Fibroblast of gingiva (primary cell): Measurements from ENCODE around the gene ZDHHC24.
"Not testable (repeated sequence)": the region's sequence is repeated elsewhere in the genome, so short reads cannot be mapped to it uniquely, and the experiment has no call there.

Experiments used
- DNase-seq: peaks from one replicate; pipeline ENCODE4 v3.0.0-alpha.2; 2011; ENCODE audit warnings: low read depth

Gene ZDHHC24

DNA sequence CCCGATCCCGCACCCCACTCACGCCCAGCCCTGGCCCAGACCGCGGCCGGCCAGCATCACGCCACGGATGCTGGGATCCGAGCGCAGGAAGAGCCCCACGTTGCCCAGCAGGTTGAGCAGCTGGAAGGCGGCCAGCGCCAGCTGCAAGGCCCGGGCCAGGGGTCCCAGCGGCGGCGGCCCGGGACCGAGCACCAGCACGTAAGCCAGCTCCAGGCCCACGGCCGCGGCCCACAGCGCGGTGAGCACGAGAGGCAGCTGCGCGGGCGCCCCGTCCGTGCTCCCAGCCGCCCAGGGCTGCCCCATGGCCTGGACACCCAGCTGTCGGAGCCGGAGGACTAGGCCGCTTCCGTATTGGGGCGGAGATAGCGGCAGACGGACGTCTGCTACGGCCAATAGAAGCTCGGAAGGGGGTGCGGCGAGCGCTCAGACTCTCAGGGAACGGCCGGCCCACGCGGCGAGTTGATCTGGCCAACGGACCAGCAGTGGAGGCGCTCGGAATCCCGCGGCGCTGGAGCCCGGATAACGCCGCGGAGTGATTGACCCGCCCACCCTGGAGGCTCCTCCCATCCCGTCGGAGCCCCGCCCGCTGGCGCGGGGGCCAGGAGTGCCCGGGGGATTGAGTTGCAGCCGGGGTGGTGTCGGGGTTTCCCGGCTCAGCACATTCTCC, at the start of gene ZDHHC24:
Gene ZDHHC24 (minus strand): TSS at position 348 of the 667 bp plus-strand sequence. CDS start 45 bp downstream, at position 303.
- DNase-seq, result peak; percentile 98

DNA sequence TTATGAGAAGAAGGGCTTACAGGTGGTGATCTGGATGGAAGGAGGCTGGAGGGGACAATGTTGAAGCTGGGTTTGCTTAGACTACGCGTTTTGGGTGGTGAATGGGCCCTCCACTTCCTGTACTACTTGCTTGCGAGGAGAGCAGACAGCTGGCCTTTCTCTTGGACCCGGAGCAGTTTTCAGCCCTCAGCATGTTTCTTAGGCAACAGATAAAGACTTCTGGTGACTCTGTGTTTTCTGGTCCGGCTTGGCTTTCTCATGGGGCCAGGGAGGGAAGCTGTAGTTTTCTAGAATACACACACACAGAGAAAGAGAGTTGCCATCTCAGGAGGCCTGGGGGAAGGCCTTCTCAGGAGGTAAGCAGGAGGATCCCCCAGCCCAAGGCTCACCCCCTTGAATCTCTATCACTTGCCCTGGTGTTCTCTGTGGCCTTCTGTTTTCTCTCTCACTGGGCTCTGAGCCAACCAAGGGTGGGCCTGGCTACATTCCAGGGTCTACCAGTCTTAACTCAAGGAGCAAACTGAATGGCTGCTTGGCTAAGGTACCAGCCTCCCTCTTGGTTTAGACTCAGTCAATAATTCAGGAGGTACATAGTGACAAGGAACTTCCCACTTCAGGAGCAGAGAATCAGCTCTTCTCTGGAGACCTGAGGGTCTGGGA, 49.5 kb upstream of the ZDHHC24 start:
- DNase-seq, result no peak

DNA sequence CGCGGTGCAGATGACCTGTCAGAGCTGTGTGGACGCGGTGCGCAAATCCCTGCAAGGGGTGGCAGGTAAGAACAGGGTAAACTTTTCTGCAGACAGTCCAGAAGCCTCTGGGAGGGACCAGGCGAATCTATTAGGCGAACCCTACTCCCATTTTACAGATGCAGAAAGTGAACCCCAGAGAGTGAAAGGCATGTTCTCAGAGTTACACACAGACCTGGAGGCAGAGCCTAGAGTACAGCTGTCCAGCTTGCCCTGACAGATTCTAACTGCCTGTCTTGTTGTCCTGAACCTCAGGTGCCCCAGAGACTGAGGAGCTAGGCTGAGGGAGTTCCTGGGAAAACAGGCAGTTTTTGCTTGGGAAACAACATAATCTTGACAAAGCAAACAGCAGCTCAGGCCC, 47.8 kb upstream of the ZDHHC24 start:
- DNase-seq, result no peak

DNA sequence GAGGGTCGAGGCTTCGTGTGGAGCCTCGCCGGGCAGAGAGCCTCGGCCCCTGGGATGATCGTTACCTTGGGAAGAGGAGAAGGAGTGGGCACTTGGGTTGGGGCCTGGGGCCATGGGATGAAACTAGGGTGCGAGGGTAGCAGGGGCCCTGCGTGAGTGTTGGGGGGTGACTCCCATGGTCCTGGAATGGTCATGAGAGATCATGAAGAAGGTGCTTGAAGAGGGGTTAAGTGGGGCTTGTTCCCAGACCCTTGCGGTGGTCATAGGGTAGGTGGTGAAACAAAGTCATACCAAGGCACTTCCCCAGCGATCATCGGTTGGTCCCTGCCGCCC, 47.4 kb upstream of the ZDHHC24 start:
- DNase-seq, result no peak

- DNase-seq, result peak; percentile 93
These were observed 46.8 kb upstream of the ZDHHC24 start, which contains the start of the genes CCDC87 and CCS for GRCh38 chr11:66592457-66593302. Gene CCDC87, minus strand, starts transcription at chr11:66593063. Its CDS starts 48 bp downstream, at chr11:66593015. Gene CCS, plus strand, starts transcription at chr11:66593185. Its CDS starts 77 bp downstream, at chr11:66593262.

DNA sequence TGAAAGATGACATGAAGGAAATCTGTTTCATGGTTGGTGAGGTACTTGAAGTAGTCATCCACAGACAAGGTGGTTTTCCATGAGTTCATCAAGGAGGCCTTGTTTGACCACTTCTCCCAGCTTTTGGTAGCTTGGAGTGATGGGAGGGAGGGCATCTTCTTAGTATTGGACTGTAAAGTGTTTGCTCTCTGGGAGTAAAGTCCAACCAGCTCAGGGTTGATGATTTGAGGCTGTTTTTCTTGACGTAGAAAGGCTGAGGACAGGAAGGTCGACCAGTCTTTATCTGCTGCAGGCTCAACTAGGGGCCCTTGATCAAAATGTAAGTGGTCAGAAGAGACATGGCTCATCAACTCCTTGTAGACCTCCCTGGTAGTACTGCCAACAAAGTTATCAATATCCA, 45.3 kb upstream of the ZDHHC24 start:
- no peak for DNase-seq

DNA sequence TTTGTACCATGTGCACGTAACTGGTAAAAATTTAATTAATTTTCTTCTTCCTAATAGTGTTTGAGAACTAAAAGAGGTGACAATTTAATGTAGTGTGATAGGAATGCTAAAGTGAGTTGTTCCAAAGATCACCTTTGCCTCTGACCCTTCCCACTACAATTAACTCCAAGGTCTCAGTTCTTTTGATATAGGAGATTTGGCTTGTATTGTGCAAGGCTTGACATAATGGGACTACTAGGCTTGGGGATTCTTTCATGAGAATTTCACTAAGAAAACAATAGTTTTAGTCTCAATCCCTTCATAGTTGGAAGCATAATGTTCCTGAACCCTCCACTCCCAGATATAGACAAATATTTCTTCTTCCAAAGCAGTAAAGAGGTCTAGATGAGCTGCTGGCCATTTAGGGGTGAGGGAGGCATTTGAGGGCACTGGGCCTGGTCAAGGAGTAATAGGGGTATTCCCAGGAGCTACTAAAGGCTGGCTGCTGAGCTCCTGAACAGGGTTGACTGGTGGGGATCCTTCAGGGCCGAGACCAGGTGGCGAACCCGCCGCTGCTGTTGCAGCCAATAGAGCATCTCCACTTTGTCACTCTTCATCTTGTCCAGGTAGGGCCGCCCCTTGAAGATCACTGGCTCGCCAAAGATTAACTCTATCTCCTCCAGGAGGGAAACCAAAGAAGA, 44.3 kb upstream of the ZDHHC24 start:
- no peak for DNase-seq

DNA sequence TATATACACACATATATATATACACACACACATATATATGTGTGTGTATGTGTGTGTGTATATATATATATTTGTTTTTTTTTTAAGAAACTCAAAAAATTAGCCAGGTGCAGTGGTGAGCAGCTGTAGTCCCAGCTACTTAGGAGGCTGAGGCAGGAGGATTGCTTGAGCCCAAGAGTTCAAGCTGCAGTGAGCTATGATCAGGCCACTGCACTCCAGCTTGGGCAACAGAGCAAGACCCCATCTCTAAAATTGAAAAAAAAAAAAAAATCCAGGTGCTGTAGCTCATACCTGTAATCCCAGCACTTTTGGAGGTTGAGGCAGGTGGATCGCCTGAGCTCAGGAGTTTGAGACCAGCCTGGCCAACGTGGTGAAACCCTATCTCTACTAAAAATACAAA, 43.5 kb upstream of the ZDHHC24 start:
- DNase-seq, result not testable (repeated sequence)

DNA sequence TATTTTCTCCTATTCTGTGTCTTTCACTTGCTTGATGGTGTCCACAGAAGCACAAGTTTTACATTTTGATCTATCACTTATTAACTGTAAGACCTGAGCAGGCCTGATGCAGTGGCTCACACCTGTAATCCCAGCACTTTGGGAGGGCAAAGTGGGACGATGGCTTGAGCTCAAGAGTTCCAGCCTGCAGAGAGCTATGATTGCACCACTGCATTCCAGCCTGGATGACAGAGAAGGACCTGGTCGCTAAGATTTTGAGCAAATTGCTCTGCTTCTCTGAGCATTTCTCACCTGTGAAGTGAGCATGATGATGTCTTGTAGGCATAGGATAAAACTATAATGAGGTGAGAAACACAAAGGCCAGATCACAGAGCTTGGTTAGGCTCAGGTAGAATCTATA, 40.3 kb upstream of the ZDHHC24 start:
- DNase-seq, result no peak

DNA sequence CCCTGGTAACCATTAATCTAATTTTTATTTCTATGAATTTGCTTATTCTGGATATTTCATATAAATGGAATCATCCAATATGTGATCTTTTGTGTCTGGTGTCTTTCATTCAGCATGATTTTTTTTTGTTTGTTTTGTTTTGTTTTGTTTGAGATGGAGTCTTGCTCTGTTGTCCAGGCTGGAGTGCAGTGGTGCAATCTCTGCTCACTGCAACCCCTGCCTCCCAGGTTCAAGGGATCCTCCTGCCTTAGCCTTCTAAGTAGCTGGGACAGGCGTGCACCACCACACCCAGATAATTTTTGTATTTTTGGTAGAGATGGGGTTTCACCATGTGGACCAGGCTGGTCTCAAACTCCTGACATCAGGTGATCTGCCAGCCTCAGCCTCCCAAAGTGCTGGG, 39.6 kb upstream of the ZDHHC24 start:
- not testable (repeated sequence) for DNase-seq

DNA sequence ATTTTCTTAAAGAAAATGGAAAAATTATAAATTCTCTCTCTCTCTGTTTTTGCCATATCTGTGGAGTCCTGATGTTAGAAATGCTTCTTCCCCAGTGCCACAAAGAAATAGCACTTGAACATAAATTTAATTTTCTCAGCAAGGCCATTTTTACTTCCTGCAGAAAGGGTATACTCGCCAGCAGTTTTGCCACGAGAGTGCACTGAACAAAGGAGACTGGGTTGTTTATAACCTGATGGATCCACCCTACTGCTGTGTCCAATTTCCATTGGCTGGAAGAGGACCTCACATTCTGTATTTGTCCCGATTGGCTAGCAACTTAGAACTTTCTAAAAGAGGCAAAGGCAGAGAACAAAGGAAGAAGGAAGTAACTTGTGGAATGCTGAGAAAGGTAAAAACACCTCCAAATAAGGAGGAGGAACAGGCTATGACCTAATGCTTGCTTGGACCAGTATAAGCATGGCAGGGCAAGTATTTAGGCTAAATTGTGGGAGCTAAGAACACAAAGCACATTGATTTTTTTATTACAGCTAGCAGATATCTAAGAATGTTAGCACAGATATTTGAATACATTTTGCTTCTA, 36.8 kb upstream of the ZDHHC24 start:
- DNase-seq, result not testable (repeated sequence)

GRCh38 chr11:66581261-66581660, 35.4 kb upstream of the ZDHHC24 start:
- DNase-seq, result no peak

DNA sequence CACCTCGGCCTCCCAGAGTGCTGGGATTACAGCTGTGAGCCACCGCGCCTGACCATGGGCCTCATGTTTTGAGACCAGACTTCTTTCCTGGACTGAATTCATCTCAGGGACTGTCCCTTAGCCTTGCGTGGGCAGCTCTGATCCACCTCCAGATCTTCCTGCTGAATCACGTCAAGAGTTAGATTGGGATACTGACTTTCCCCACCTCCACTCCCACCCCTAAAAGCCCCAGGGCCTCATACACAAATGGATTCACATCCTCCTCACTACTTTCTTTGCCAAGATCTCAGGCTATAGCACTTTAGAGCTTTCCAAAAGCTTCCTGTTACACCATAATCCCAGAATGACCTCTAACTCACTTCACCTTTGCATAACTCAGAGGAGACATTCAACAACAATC, 35.0 kb upstream of the ZDHHC24 start:
- no peak for DNase-seq

DNA sequence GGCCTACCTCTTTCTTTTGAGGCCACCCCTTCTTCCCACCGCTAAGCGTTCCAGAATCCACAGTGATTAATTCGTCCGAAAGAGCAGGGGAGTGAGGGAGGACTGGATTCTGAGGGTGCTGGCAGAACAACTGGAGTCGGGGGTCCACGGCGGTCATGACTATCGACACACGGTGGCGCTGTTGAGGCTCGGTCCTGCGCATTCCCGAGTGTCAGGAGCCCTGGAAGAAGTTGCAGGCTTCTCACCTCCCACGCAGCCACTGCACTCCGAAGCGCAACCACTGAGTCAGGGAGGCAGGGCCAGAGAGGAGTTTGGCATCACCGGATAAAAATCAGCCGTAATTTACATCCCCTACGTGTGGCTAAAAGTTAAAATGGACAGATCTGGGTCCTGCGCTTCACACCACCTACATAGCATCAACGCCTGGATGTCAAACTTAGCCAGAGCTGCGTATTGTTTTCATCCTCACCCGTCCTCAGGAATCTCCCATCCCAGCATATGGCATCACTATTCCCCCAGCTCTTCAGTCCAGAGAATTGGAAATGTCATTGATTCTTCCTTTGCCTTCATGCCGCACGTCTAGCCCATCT, 33.3 kb upstream of the ZDHHC24 start:
- peak; percentile 47 for DNase-seq

- no peak for DNase-seq
These were observed 25.0 kb upstream of the ZDHHC24 start for GRCh38 chr11:66570850-66571180.

GRCh38 chr11:66570079-66570849, 24.4 kb upstream of the ZDHHC24 start:
- DNase-seq, result no peak

DNA sequence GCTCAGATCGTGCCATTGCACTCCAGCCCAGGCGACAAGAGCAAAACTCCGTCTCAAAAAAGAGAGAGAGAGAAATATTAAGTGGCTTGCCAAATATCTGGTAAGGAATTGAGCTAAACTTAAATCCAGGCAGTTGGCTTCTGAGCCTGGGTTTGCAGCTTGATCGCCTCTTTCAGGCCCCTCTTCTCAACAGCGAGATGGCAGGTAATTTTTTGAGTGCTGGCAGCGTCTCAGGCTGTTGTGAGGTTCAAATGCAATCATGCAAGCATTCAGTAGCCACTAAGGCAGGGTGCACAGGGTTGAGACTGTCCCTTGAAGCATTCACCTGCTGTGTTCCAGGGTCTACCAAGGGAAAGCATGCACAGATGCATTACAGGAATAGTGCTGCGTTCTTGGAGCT, 23.2 kb upstream of the ZDHHC24 start:
- no peak for DNase-seq

DNA sequence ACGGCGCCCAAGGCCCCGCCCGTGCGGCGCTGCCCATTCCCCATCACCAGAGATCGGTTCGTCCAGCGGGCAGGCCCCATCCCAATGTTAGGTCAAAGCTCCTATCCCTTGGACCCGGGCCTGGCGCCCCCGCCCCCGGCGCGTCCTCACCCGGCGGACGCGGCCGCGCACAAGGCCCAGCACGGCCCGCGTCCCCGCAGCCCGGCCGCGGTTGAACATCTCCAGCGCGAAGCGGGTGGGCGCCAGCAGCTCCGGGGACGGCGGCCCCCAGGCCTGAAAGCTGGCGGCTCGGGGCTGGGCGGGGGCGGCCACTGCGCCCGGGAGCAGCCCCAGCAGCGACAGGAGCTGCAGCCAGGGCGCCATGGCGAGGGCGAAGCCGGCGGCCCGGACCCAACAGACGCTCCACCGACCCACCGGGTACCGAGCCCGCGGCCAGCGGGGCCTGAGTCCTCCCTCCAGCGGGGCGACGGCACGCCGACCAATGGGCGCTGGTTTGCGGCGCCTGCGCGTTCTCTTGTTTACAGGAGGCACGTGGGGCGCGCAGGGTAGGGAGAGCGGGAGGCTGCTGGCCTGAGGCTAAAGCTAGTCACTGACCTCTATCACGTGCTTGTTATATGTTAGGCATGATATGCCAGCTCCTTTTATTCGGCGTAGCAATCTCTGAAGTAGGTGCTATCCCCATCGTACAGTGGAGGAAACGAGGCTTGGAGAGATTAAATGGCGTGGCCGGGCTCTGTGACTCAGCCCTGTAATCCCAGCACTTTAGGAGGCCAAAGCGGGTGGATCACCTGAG, 22.5 kb upstream of the ZDHHC24 start, which contains the start of gene CTSF:
Gene CTSF (minus strand): TSS at position 483 of the 793 bp plus-strand sequence. CDS start 120 bp downstream, at position 363.
- peak; percentile 69 for DNase-seq

- DNase-seq, result no peak
These were observed 21.9 kb upstream of the ZDHHC24 start for GRCh38 chr11:66567787-66568123.

DNA sequence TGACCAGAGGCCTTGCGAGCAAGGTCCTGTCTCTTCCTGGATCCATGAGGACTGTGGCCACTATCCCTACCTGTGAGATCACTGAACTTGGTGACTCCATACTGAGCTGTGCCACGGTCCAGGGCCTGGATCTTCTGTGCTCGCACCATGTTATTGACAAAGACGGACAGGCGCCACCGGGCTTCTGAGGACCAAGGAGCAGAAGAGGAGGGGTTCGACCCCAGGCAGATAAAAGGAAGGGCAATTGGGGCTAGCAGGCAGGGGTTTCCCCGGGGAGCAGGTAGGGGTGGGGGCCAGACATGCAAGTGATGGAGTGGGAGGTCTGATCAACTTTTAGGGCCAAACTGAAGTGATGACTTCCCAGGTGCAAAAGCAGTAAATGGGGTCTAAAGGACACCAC, 20.4 kb upstream of the ZDHHC24 start:
- DNase-seq, result no peak
